Islet precursor cell (in vitro differentiated cells): ENCODE measurements around the gene ADGRV1.
"Not testable (repeated sequence)": the region's sequence is repeated elsewhere in the genome, so short reads cannot be mapped to it uniquely, and the experiment has no call there.

Experiments used
- DNase-seq: peaks from one replicate; pipeline ENCODE4 v3.0.0-alpha.2; 2018

The ADGRV1 gene

DNA sequence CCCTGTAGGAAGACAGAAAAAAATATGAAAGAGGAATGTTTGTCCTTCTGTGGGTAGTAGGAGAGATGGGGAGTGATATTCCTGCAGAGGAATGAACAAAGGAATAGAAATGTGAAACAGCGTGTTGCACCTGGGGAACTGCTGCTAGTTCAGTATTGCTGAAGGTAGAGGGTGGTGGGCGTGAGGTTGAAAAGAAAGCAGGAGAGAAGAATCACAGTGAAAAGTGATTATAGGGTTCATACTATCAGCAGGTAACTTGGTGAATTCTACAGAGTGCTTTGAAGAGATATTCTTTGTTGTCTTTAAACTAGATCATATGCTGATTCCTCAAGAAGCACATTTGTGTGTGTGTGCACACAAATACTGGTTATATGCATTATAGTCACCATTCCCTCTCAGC is 95.6 kb downstream of the ADGRV1 start:
- DNase-seq, result no peak

DNA sequence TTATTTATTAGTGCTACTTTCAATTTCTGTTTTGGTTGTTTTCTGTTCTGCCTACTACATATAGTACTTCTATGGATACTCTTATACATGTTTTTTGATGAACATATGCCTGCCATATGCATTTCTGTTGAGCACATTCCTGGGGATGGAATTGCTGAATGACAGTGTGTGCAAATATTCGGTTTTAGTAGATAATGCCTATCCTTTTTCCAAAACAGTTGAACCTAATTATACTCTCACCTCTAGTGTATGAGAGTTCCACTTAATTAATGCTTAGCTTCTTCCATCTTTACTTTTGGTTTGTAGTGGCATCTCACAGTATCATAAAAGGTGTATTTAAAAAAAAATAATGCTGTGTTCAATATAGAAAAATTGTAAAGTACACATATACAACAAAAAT is 96.8 kb downstream of the ADGRV1 start:
- no peak for DNase-seq

DNA sequence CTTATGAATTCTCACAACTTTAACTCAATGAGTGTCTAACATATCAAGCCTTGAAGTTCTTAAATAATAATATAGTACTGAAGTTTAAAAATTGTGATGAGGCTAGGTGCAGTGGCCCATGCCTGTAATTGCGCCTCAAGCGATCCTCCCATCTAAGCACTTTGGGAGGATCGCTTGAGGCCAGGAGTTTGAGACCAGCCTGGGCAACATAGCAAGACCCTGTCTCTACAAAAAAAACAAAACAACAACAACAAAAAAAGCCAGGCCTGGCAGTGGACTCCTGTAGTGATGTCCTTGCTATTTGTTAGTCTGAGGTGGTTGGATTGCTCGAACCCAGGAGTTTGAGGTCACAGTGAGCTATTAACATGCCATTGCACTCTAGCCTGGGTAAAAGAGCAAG is 98.4 kb downstream of the ADGRV1 start:
- DNase-seq, result no peak

DNA sequence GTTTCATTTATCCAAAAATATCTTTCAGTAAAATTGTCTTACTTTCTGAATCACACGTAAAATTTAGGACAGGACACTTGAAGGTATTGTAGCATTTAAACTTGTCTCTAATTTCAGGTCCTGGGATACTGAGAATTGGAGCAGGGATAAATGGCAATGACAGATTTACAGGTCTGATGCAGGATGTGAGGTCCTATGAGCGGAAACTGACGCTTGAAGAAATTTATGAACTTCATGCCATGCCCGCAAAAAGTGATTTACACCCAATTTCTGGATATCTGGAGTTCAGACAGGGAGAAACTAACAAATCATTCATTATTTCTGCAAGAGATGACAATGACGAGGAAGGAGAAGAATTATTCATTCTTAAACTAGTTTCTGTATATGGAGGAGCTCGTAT is 99.2 kb downstream of the ADGRV1 start:
- DNase-seq, result no peak

DNA sequence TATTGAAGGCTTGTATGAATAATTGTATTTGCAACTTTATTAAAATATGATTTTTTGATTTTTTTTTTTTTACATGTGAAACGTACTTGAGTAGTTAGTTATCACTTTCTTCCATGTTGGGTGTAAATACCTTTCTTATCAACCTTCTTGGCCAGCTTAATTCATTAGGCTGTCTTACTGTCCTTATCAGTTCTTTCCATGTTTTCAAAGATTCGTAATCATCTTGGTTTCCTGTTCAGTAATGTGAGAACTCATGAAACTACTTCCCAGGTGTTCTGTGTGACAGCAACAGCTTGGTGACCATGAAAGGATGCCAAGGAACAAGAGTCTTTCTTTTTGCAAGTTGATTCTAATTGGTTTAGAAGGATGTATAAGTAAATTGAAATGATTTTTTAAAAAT is 100.0 kb downstream of the ADGRV1 start:
- no peak for DNase-seq

DNA sequence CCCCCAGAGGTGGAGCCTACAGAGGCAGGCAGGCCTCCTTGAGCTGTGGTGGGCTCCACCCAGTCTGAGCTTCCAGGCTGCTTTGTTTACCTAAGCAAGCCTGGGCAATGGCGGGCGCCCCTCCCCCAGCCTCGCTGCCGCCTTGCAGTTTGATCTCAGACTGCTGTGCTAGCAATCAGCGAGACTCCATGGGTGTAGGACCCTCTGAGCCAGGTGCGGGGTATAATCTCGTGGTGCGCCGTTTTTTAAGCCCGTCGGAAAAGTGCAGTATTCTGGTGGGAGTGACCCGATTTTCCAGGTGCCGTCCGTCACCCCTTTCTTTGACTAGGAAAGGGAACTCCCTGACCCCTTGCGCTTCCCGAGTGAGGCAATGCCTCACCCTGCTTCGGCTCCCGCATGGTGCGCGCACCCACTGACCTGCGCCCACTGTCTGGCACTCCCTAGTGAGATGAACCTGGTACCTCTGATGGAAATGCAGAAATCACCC is 109.5 kb downstream of the ADGRV1 start:
- not testable (repeated sequence) for DNase-seq

DNA sequence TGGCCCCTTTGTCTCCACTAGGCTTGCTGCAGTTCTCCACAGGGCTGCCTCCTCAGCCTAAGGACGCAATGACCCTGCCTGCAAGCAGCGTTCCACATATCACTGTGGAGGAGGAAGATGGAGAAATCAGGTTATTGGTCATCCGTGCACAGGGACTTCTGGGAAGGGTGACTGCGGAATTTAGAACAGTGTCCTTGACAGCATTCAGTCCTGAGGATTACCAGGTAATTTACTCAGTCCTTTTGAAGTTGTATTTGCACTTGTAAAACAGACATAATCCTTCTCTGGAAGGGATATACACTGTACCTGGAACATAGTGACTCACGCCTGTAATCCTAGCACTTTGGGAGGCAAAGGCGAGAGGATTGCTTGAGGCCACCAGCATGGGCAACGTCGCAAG is 116.6 kb downstream of the ADGRV1 start:
- peak; percentile 84 for DNase-seq

DNA sequence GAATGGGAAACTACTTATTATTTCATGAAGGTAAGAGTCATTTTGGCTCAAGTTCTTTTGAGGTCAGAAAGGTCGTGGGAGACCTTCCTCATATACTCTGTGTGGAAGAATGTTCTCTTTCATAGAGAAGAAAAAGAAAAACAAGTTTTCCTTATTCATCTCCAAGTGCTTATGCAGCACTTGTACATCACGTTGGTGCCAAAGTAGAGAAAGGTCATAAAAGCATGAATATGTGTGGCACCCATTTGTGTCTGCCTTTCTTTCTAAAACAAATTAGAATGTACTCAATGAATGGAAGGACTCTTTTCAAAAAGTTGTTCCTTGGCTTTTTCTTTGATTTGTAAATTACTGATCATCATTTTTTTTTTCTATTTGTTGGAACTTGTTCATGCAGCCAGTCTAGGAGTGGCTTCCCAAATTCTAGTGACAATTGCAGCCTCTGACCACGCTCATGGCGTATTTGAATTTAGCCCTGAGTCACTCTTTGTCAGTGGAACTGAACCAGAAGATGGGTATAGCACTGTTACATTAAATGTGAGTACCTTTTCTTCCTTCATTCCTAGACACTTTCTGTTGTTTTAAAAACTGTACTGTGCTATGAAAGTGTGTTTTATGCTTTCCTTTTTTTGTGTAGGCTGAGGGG is 122.4 kb downstream of the ADGRV1 start:
- DNase-seq, result no peak

DNA sequence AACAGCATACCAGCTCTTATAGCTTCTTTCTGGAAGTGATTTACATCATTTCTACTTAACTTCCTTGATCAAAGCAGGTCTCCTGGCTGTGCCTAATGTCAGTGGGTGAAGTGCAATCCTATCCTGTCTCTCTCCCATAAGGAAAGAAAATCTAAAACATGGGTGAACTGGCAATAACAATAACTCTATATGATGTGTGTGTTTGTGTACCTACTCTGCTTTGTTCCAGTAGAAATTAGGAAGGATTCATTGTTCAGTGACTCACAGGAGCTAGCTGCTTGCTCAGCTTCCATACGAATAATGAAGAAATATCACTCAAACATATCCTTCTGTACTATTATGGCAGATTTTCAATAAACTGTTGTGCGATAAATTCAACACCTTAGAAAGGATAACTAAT is 123.7 kb downstream of the ADGRV1 start:
- DNase-seq, result no peak

DNA sequence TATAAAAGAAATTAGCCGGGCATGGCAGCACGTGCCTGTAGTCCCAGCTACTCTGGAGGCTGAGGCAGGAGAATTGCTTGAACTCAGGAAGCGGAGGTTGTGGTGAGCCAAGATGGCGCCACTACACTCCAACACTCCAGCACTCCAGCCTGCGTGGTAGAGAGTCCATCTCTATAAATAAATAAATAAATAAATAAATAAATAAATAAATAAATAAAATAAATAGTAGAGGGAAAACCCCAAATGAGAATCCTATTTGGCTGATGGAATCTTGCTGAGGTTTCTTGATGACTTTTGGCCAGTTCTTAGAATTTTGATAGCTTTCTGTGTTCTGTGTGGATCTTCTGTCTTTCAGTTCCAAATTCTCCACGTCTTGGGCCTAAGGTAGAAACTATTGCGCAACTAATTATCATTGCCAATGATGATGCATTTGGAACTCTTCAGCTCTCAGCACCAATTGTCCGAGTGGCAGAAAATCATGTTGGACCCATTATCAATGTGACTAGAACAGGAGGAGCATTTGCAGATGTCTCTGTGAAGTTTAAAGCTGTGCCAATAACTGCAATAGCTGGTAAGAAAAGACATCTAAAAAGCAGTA is 126.9 kb downstream of the ADGRV1 start:
- DNase-seq, result no peak

DNA sequence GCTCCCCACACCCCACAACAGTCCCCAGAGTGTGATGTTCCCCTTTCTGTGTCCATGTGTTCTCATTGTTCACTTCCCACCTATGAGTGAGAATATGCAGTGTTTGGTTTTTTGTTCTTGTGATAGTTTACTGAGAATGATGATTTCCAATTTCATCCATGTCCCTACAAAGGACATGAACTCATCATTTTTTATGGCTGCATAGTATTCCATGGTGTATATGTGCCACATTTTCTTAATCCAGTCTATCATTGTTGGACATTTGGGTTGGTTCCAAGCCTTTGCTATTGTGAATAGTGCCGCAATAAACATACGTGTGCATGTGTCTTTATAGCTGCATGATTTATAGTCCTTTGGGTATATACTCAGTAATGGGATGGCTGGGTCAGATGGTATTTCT is 127.8 kb downstream of the ADGRV1 start:
- not testable (repeated sequence) for DNase-seq

DNA sequence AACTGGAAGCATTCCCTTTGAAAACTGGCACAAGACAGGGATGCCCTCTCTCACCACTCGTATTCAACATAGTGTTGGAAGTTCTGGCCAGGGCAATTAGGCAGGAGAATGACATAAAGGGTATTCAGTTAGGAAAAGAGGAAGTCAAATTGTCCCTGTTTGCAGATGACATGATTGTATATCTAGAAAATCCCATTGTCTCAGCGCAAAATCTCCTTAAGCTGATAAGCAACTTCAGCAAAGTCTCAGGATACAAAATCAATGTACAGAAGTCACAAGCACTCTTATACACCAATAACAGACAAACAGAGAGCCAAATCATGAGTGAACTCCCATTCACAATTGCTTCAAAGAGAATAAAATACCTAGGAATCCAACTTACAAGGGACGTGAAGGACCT is 128.9 kb downstream of the ADGRV1 start:
- not testable (repeated sequence) for DNase-seq

DNA sequence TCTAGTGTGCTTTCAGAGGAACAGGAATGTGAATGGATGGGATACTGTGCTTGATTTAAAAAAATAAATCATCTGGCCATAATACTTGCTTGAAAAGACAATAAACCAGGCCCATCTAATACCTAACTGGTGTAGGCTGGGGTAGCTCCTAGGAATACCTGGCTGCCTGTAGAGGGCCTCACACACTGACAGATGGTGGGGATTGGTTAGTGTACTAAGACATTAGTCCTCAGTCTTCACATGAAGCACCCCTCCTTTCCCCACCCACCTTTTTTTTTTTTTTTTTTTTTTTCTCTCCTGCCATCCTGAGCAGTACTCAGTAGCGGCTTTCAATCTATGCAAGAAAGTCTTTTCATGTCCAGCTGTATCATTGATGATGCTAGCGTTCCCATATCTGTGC is 130.5 kb downstream of the ADGRV1 start:
- DNase-seq, result no peak

DNA sequence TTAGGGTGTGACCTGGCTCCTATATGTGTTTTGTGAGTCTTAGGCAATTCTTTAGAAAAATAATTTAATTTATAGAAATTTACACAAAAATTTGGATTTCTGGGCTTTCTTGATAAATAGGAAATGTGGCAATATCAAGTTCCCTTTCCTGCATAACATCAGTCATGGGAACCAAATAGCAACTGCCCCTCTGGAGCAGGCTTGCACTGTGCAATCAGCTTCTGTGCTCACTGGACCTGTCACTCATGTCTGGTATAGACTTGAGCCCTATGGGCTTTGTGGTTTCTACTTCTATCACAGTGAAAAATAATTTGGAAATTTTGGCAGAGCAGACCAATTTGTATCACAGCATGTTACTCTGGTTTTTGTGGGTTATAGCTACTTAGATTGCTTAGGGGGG is 131.7 kb downstream of the ADGRV1 start:
- DNase-seq, result no peak

DNA sequence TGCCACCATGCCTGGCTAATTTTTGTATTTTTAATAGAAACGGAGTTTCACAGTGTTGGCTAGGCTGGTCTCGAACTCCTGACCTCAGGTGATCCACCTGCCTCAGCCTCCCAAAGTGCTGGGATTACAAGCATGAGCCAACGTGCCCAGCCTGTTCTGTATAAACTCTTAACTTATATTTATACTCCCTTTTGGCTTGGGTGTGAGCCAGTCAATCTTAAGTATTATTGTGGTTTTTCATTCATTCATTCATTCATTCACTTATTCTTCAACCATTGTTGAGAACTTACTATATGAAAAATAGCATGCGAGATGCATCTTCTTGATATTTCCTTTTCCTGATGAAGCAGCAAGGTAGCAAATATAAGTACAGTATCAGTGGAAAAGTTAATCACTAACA is 132.9 kb downstream of the ADGRV1 start:
- no peak for DNase-seq

DNA sequence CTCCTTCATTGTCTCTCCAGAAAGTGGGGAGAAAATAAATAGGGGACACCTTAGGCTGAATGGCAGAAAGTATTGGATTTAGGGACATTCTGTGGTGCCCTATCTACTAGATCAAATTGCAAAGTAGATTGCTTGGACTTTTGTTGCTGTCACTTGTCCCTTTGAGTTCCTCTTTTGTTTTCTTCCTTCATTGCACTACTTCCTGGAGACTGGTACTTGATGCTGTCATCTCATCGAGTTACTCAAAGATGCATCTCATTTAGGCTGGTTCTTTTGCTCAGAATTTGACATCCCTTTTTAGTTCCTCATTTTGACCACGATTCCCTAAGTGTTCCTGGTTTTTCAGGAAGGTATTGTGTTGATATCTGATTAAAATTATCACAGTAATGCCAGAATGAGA is 137.6 kb downstream of the ADGRV1 start:
- no peak for DNase-seq

DNA sequence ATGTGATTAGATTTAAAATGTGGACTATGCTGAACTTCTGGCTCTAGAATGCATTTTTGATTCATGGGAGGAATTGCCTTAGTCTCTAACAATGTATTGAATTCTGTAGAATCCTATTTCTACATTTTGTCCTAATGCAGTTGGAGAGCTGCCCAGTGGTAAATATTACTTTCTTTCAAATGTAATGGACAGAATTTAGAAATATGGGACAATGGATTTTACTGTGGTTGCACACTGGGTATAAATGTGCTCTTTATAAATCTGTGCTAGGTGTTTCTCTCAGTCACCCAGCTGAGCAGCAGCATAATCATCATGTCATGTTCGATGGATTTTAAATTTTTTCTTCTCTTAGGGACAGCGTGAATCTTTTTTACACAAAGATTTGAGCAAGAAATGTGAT is 141.7 kb downstream of the ADGRV1 start:
- DNase-seq, result no peak

DNA sequence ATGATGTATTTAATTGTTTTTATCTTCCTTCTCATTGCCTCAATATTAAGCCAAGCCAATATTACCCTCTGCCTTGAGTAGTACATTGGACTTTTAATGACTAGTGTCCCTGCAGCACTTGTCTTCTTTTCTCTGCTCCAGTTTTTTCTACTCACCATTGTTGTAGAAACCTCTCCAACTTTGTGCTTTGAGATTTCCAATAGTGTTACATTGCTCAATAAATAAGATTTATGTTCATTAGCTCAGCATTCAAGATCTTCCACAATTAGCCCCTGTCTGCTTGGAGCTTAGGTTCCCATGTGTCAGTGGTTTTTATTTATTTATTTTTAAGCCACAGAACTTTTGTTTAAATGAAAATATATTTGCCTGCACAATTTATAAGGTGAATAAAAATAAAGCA is 145.3 kb downstream of the ADGRV1 start:
- no peak for DNase-seq

DNA sequence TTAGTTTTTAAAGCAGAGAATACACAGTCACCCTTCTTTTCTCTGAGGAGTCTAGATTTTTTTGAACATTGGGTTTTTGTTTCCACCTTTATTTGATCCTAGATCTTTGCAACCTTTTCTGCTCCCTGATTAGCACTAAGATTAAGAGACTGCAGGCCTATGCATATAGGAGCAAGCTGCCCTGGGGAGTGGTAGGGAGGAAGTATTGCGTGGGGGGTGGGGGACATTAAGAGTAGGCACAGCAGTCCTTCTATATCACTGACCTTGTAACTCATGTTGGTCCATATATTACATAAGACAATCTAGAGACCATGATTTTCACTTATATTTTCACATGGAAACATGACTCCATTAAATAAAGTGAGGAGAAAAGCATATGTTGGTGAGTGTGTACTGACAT is 149.1 kb downstream of the ADGRV1 start:
- DNase-seq, result no peak

DNA sequence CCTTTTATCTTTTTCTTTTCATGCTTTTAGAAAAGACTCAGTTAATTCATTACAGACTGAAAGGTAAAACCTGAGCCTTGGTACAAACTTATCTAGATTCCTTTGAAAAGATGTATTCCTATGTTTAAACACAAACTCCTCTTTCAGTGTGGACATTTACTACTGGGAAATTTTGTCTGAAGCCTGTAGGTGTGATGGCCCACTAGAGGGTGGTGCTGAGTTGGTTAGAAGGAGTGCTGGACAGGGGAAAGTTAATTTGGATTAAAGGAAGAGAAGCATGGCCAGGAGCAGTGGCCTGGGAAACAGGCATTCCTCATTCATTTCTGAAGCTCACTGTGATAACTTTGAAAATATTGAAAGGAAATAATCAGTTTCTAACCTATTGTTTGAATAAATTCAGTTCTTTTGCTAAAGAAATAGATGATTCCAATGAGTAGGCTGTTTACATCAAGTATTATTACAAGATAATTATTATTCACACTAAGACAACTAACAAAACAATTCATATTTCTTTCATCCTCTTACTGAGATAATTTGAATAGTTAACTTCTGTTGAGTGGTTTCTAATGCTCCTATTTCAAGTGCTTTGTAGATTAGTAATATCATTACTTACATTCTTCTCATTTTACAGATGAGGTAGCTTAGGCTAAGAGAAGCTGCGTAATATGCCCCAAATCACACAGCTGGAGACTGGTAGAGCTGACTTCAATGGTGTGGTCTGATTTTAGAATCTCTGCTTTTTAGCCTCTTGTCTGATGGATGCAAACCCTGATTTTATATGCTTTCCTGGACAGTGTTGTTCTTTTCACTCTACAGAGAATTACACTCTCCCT is 150.9 kb downstream of the ADGRV1 start:
- peak; percentile 76 for DNase-seq

DNA sequence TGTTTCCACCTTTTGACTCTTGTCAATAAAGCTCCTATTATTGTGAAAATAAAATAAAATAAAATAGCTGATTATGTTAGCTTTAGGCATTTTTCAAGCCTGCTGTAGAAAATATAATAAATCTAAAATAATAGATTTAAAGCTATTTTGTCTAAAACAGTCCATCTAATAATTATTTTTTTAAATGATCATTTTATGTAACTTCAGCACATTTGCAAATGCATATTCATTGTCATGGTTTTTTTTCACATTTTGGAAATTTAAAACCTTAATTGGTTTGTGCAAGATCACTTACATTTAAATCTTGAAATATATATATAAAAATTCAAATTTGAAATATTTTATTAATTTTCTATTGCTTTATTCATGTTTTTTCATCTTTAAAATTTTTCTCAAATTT is 159.8 kb downstream of the ADGRV1 start:
- DNase-seq, result no peak

DNA sequence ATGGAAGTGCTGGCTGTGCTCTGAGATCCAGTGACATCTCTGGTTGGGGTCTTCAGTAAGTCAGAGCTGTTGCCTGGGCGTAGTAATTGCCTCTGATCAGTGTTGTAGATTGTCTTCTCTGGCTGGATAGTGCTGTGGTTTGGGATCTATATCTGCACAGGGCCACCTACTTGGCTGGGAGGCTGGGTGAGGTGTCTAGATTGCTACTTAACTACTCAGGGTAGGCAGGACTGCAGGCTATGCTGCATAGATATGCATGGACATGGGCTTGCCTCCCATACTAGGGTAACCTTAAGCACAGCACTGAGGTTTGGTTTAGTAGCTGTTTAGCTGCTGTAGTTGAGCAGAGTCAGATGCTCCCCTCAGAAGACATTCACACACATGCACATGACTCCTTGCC is 181.0 kb downstream of the ADGRV1 start:
- DNase-seq, result no peak

DNA sequence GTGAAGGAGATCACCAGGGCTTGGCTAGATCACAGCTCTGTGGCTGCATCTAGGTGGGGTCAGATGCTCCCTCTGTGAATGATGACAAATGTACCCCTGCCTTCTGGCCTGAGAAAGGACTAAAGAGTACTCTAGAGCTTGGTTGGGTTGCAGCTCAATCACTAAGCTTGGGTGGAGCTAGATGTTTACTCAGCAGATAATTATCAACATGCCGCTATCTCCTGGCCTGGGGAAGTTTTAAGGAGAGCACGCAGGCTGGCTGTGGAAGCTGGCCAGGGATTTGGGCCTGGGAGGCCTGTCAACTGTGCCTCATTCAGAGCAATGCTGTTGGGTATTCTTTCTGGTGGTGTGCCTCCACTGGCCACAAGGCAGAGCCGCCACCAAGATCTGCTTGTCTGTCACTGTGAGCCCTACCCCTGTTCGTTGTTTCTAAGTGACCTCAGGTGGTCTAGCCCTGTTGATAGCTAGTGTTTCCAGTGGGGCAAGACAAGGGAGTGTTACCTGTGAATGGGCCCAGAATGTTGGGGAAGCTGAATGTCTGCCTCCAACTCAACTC is 181.7 kb downstream of the ADGRV1 start:
- DNase-seq, result no peak

DNA sequence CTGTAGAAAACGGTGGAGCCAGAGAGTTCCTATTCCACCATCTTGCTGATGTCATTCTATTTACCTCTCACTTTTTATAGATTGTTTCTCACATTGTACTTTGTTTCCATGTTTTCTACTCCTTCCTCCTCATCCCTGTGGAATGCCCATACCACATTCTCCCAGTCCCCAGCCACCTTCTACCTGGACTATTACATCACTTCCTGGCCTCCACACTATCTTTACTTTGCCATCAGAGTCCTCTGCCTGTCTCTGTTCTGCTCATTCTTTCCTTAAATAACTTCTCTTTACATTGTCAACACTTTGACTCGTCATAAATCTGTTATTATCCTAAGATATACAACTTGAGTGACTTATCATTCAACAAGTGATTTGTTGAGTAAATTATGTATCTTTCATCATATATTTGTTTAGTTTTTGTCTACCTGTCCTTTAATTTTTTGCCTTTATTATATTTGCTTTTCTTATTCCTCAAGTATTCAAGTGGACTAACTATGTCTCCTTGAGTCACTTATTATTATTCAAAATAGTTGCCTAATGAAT is 182.5 kb downstream of the ADGRV1 start:
- DNase-seq, result no peak
